Stimulated activated CD8-positive, alpha-beta memory T cell treated with anti-CD3 and anti-CD28 coated beads, Interleukin-2, amount 100 ng/mL, for 48 hours (primary cell): Measurements from ENCODE around the gene ABCE1.
"Not testable (repeated sequence)": the region's sequence is repeated elsewhere in the genome, so short reads cannot be mapped to it uniquely, and the experiment has no call there.

Experiments
- DNase-seq, 2 donors: peaks; one replicate each; pipeline ENCODE4 v3.0.0-alpha.2; 2020; ENCODE audit warnings: low read depth in 2 of 2

Gene ABCE1

DNA sequence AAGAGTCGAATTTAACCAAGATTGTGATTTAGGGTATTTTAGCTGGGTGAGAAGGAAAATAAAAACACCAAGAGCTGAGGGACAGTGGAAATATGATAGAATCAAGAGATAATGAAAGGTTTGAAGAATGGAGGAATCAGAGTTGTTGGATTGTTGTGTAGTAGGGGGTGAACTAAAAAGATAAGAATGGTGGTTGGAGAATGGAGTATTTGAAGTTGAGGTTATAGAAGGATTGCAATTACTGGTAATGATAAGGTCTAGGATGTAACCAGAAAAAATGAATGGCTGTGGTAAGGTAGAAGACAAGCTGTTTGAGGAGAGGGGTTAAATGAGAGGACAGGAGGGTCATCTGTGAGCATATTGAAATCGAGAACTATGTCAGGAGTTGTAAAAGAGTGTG is 4.5 kb downstream of the ABCE1 start:
- no peak for DNase-seq

DNA sequence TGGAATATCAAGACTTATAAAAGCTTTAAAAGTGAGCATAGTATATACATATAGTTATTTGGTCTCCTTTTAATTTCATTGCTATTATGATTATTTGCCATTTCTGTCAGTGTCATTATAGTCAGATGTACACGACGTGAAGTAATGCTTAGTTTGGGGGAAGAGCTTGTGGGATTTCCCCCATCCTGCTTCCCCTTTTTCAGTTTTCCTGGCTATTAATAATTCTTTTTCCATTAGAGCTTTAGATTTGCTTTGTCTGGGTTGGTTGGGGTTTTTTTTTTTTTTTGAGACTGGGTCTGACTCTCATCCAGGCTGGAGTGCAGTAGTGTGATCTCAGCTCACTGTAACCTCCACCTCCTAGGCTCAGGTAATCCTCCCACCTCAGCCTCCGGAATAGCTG is 5.4 kb downstream of the ABCE1 start:
- no peak for DNase-seq

DNA sequence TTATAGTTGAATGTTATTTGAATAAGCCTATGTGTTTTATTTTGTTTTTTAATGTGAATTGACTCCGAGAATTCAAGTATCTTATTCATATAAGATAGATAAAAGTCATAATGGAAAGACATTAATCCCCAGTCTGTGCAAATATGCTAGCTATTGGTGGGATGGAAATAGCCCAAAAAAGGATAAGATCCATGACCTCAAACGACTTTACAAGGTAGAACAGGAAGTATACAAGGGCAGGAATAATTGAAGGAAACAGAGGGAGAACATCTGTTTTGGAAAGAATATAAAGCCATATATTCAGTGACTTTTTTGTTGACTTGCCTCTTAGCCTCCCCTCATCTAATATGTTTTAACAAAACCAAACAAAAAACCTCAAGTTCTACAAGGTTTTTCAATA is 9.0 kb downstream of the ABCE1 start:
- no peak for DNase-seq

DNA sequence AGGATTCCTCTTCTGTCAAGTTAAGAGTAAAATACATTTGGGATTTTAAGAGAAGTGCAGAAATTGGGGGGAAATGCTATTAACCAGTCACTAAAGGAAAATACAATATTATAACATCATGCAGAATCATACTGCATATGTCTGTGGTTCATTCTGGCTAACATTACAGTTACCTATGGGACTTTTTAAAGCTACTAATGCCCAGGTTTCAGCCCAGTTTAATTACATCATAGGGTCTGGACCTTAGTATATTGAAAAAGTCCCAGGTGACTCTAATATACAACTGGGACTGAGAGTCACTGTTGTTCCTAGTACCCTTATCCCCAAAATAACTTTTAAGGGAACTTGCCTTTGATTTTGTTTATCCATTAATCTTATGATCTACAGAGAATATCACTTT is 10.0 kb downstream of the ABCE1 start:
- DNase-seq = no peak

DNA sequence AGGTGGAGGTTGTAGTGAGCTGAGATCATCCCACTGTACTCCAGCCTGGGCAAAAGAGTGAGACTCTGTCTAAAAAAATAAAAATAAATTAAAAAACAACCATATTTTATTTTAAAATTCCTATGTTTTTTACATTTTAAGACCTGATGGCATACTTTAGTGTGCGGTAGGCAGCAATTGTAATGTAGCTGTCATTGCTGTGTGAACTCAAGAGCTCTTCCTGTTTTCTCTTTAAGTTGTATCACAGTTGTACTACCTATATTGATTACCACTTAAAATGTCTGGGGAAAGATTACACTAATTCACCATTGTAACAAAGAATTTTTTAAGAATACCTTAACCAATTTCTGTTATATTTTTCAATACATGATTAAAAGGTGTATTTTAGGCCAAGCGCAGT is 27.3 kb downstream of the ABCE1 start:
- DNase-seq = no peak

DNA sequence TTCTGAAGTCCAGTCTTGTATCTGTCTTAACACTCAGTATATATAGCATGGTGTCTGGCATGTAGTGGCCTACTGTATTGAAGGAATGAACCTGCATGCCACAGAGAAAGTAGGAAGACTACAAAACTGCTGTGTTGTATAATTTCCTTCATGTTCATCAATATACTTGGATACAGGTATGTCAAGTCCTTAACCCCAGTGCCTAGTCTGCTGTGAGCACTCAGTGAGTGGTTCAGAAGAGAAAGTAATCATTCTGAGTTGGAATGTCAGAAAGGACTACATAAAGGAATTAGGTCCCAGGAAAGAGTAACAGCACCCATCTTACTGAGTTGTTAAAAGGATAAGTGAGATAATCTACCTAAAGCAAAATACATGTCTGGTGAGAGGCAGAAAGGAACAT is 32.0 kb downstream of the ABCE1 start:
- DNase-seq = no peak

DNA sequence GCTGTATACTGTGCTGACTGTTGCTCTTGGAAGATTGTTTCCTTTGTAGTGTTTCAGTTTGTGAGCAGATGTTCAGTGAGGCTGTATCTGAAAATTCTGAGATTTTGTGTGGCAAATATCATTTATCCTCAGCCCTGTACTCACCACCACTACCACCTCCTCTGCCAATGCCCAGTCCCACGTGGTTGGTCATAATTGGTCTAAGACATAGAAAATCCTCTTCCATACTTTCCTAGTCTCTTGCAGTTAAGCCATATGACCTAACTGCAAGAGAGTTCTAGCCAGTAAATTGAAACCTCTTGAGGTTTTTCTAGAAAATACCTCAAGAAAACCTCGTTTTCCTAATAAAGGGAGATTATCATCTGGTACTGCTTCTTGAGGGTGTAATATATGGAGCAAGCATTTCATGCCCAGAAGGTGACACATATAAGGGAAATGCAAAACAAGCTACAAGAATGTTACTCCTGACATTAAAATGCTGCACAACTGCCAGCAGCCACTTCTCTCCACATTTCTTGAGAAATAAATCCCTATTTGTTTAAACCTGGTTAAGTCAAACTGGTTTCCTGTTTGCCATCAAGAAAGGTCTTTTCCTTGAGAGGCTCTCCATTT is 32.8 kb downstream of the ABCE1 start:
- DNase-seq = no peak

DNA sequence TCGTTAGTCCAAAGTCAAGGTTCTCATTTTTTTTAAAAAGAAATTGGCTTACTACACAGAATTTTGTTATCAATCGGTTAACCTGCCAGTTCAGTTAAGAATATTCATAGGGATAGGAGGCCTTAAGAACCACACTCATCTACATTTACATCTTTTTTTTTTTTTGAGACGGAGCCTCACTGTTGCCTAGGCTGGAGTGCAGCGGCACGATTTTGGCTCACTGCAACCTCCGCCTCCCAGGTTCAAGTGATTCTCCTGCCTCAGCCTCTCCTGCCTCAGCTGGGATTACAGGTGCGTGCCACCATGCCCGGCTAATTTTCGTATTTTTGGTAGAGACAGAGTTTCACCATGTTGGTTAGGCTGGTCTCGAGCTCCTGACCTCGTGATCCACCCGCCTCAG is 33.7 kb downstream of the ABCE1 start:
- DNase-seq = no peak

DNA sequence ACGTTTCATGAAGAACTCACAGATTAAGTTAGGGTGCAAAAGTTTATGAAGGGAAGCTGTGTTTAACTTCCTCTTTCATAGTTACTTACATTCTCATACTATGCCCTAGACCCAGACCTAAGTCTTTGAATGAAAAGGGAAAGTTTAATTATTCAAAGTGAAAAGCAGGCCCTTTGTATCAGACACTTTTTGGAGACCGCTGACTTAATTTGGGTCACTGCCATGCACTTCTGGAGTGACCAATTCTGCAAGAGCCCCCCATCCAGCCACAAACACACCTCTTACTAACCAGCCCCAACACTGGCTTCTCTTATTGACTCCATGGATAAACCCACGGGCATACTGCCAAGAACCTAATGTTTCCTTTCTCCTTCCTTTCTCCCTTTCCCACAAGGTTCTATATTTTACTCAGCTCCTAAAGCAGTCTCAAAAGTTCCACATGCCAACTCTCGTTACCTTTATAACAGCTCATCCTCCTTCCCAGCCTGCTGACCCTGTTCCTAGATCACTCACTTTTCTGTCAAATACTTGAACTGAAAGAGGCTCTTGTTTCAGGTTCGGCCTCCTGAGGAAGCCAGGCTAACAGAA is 34.5 kb downstream of the ABCE1 start:
- no peak for DNase-seq

DNA sequence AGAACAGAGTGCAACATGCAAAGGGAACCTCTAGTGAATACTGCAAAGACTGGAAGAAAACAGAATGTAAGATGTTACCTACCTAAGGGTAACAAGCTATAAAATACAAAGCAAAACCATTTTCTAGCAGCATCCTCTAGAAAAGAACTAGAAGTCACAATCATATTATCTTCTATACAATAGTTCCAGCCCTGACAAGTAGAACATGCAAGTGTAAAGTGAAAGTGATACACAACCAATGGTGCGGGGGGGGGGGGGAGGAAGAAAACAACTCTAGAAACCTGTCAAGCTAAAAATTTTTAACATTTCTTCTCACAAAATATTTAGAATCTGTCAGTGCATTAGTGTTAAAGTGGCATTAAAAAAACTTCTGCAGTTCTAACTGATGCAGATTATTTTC is 38.1 kb downstream of the ABCE1 start:
- DNase-seq = not testable (repeated sequence)

DNA sequence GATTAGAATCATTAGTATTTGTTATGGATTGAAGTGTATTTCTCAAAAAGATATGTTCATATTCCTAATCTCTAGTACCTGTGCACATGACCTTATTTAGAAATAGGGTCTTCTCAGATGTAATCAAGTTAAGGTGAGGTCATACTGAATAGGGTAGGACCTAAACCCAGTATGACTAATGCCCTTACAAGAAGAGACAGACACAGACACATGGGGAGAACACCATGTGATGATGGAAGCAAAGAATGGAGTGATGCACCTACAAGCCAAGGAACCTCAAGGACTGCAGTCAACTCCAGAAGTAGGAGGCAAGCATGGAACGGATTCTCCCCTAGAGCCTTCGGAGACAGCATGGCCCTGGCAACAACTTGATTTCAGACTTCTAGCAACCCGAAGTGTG is 50.9 kb downstream of the ABCE1 start:
- no peak for DNase-seq

DNA sequence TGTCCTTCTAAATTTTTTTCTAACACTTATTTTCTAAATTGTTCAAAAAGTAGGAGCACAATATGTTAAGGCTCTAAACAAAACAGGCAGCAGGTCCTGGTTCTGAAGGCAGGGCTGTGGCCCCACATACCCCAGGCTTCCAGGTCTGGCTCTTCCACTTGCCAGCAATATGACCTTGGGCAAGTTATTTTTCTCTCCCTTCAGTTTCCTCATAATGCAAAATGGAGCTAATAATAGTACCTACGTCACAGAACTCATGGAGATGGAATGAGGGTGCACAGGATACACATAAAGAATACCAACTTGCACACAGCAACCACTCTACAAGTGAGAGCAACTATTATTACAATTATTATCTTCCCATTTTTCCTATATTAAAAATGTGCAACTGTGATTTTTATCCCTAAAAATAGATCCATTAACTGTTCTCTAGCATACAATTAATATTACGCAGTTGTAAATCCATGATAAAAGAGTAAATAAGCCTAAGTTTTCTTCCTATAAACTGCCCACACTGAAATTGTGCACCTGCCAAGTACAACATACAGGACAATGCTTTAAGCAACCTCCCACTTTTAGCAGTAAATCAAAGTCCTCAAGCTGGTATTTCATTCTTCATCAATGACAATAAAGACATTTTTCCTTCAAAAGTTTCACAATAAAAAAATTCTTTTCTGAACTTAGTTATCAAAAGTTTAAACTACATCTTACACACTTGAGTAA is 55.2 kb downstream of the ABCE1 start:
- DNase-seq = no peak

DNA sequence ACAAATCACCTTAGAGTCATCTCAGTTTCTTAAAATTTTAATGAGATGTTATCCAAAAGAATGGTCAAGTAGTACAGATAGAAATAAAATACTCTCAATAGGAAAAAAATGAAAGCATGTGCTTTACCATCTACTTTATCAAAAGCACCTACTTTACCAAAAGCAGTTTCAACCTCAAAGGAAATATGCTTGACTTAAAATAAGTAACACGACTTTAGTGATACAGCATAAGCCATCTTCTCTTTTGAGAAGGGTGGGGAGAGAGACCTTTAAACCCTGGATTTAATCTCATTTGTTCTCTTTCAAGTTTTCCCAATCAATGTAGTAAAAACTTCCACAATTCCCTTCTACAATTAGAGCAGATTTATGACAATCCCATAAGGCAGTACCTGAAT is 55.8 kb downstream of the ABCE1 start:
- no peak for DNase-seq

DNA sequence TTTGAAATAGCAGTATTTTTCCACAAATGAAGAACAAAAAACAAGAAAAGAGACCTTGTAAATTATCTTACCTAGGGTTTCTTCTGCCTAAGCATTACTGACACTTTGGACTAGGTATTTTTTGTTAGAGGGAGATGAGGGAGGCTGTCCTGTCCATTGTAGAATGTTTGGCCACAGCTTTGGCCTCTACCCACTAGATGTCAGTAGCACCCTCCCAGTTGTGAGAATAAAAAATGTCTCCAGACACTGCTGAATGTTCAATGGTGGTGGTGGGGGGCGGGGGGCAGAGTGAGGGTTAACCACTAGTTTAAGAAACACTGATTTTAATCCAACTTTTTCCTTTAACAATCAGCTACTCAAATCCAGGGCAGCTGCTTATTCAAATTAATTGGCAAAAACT is 56.5 kb downstream of the ABCE1 start:
- no peak for DNase-seq

DNA sequence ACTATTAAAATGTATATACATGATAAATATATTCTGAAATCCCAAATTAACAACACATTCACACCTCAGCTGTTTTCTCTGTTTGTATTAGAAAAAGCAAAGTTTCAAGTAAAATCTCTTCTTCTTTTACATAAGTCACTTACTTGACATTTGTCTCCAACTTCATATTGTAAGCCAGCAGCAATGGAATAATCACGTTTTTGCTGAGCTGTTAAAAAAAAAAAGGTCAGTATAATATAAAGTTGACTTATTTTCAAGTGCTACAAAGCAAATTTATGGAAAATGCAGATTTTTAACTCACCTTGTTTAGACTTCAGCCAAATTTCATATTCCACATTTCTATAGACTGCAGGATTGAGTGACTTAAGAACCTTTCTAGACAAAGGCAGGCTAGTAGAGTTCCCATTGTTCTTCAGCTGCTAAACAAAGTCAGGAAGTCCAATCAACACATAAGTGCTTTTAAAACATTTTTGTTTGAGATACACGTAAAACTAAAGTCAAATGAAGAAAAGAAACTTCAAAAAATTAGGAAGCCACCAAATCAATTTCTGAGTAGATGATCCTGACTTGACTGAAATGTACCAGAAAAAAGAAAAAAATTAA is 57.3 kb downstream of the ABCE1 start:
- DNase-seq = no peak

DNA sequence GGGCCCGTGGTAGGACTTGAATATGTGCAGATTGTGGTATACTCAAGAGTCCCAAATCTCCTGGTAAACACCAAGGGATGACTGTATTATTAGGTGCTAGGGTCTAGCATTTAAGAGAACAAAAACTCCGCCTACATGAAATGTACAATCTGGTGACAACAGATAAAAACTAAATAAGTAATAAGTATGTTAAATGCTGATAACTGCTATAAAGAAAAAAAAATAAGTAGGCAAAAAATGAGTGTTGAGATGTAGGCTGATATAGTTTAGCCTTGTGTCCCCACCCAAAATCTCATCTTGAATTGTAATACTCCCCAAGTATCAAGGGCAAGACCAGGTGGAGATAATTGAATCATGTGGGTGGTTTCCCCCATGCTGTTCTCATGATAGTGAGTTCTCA is 58.9 kb downstream of the ABCE1 start:
- no peak for DNase-seq

DNA sequence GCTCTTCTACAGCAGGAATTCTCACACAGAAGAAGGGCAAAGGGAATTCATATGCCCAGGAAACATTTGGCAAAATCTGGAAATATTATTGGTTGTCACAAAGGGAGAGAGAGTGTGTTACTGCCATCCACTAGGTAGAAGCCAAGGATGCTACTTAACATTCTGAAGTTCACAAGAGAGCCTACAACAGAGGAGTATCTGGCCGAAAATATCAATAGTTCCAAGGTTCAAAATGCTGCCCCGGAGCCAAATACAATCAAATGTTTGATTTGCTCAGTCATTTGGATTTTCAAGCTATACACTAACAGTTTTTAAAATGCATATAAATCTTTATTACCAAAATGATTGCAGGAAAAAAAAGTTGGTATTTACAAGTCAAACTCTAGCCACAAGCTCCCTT is 63.4 kb downstream of the ABCE1 start:
- no peak for DNase-seq

DNA sequence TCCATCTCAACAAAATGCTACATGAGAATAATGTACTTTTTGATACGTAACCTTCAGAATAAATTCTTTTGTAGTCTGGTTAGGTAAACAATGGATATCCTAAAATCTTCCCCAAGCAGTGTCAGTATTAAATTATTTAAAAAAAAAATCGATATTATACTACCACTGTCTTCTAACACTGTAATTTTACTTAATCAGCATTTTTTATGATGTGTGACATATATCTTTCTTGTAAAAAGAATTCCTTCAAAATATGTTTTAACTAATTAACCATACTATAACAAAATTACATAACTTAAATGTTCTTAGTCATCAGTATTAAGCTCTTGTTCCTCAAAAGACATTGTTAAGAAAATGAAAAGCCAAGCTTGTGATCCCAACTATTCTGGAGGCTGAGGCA is 69.8 kb downstream of the ABCE1 start:
- no peak for DNase-seq

DNA sequence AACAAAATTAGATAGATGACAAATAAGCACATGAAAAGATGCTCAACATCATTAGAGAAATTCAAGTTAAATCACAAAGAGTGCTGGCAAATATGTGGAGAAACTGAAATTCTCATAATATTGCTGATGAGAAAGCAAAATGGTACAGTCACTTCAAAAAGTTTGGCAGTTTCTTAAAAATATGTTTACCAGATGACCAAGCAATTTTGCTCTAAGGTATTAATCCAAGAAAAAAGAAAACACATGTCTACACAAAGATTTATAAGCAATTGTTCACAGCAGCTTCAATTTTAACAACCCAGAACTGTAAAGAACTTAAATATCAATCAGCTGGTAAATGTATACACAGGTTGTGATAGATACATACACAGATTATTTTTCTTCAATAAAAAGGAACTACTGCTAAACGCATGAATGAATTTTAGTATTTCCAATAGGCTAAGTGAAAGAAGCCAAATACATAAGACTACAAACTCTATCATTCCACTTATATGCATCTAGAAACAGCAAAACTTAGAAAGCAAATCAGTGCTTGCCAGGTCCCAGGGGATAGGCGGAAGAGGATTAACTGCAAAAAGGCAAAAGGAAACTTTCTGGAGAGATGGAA is 70.6 kb downstream of the ABCE1 start:
- no peak for DNase-seq

DNA sequence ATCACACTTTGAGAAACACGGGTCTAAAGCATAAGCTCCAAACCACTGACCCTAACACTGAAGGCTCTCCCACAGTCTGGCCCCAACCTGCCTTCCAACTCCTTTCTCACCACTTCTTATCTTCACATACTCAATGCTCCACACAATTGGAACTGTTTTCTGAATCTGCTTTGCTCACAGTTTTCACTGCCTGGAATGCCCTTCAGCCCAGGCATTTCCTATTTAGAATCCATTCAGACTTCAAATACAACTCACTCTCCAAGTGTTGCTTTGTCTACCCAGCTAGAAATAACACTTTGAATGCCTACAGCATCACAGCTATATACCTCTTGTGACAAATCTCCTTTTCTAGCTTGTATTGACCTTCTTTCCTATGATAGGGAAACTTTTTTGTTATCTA is 72.1 kb downstream of the ABCE1 start:
- DNase-seq = no peak

DNA sequence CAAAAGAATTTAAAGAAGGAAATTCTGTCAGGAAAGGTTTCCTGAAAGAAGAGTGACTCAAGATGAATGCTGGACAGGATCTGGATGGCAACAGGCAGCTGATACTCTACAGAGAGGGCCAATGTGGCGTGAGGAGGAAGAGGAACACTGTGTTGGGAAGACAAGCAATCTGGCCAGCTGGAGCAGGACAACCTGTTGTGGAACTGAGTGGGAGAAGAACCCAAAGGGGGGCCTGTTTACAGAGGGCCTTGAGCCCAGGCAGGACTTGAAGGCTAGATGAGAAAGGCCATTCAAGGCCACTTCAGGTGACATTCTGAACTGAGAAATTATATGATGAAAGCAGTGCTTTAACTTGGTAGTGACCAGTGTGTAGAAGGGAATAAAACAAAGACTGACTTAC is 73.8 kb downstream of the ABCE1 start:
- DNase-seq = no peak

DNA sequence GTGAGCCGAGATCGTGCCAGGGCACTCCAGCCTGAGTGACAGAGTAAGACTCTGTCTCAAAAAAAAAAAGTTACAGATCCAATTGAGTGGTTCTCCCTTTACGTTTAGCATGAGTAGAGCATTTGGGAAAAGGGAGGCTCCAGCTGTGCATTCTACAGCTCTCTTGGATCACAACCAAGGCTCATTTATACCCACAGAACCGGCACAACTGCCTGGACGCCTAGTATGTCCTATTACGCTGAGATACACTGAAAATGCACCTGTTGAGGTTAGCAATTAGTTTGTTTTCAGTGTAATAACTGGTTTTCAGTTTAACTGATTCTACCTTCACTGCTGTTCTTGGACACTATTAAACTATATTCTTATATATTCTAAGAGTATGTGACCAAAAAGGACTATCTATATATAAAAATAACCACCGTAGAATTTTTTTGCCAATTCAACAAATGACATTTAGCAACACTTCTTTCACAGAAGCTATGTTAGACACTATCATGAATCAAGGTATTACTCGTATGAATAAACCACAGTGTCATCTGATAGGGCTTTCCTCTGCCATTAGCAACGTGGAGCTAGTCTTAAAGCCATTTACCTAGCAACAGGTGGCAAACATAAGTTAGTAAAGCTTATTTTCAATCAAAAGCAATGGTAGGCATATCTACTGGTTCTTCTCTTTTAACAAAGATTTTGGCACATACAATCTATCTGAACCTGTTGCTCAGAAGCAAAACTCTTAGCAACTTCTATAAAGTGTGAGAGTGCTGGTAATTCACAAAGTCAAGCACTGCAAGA is 78.7 kb downstream of the ABCE1 start:
- DNase-seq = no peak
